ENCODE measurements around the gene OR2T34. TPM values are rescaled to one million over a fixed set of nuclear protein-coding genes. Genes with fewer than 3 reads are reported as not detected.

The OR2T34 gene
- total RNA-seq, 1 experiment from 2014 or later: not detected

GRCh38 chr1:248599396-248599795 is 24.8 kb upstream of the OR2T34 start:
- H3K18ac ChIP-seq (ENCODE audit: insufficient read length, low read depth, low read length): no peak overlapping the region
- no peak overlapping the region for H2BK120ac ChIP-seq (ENCODE audit: low read depth, low read length, poor library complexity, severe bottlenecking)
- H3T11ph ChIP-seq (ENCODE audit: low read length): no peak overlapping the region
- H2AFZ ChIP-seq (ENCODE audit: low read length): no peak overlapping the region
- H3K9ac ChIP-seq (ENCODE audit: extremely low read depth, insufficient read length, low read length): no peak overlapping the region
- H3K79me2 ChIP-seq (ENCODE audit: insufficient read depth, low read length): no peaks in the 10 kb centered on the region
- WGBS (ENCODE audit: extremely low coverage, insufficient read length, low lambda C conversion rate): no CpG with 5 or more reads among the region's 8 CpGs
- H2BK12ac ChIP-seq (ENCODE audit: insufficient read length, low read depth, low read length): no peak overlapping the region
- H3K79me1 ChIP-seq (ENCODE audit: insufficient read depth, low read depth, low read length, poor library complexity, severe bottlenecking): no peaks in the 10 kb centered on the region
- H3K27ac ChIP-seq (ENCODE audit: insufficient read length, low read depth, low read length): no peak overlapping the region
- H3K56ac ChIP-seq (ENCODE audit: insufficient read length, low read depth, low read length): no peak overlapping the region
- Mint-ChIP-seq H3K4me3 (no peak overlapping the region), H3K9me3 (peaks cover 80 to 87% of the 10 kb centered on the region in 2 experiments), H3K27me3 (ENCODE audit: low read depth) (peaks cover 2% of the 10 kb centered on the region), H3K4me1 (no peaks in the 10 kb centered on the region), H3K27ac (no peak overlapping the region), H3K36me3 (ENCODE audit: insufficient read depth in 1 of 3, low read depth in 3 of 3) (peaks cover 0 to 16% (median 11%) of the 10 kb centered on the region in 3 experiments; a peak in 5 of 7 replicates)
- no peak overlapping the region for H2AK5ac ChIP-seq (ENCODE audit: insufficient read length, low read length)
- DNase-seq: no peak
- H4K91ac ChIP-seq (ENCODE audit: insufficient read length, low read depth, low read length): no peak overlapping the region
- no peak overlapping the region for H2BK5ac ChIP-seq (ENCODE audit: insufficient read length, low read length)
- H4K20me1 ChIP-seq (ENCODE audit: control insufficient read depth, insufficient read depth, insufficient read length): no peaks in the 10 kb centered on the region
- H4K5ac ChIP-seq (ENCODE audit: insufficient read length, low read depth, low read length): no peak overlapping the region
- H3K27me3 ChIP-seq (ENCODE audit: insufficient read depth, low read length): no peaks in the 10 kb centered on the region
- no peak for TF ChIP-seq CTCF (conservative IDR thresholded peaks at IDR 0.05)
- H3K23ac ChIP-seq (ENCODE audit: insufficient read length, low read depth, low read length): no peak overlapping the region
- H2BK20ac ChIP-seq (ENCODE audit: low read depth, low read length, poor library complexity, severe bottlenecking): no peak overlapping the region
- H3K4me2 ChIP-seq (ENCODE audit: insufficient read depth, insufficient read length, low read length): no peak overlapping the region
- no peaks in the 10 kb centered on the region for H3K23me2 ChIP-seq (ENCODE audit: insufficient read length, low read depth, low read length, poor library complexity, severe bottlenecking)
- H3K4me1 ChIP-seq (ENCODE audit: insufficient read depth, low read length): no peaks in the 10 kb centered on the region
- no peak overlapping the region for H2BK15ac ChIP-seq (ENCODE audit: low read depth, low read length)
- no peak overlapping the region for H4K8ac ChIP-seq (replicated peaks; ENCODE audit: insufficient read length, low read depth, low read length)
- H3K14ac ChIP-seq (ENCODE audit: insufficient read depth, low read length): no peak overlapping the region
- H3K9me3 ChIP-seq (ENCODE audit: control insufficient read depth, low read depth, low read length): peaks cover 65% of the 10 kb centered on the region
- H3K4ac ChIP-seq (ENCODE audit: low read depth, low read length): no peak overlapping the region
